ENCODE results near the gene PTTG1IP.
"Not testable (repeated sequence)": the region's sequence is repeated elsewhere in the genome, so short reads cannot be mapped to it uniquely, and the experiment has no call there.

Gene PTTG1IP

GRCh38 chr21:44883250-44883649 is 9.8 kb upstream of the PTTG1IP start:
- no peak overlapping the region for H3K4me3 Mint-ChIP-seq
- no peak for DNase-seq
- H3K27me3 Mint-ChIP-seq (ENCODE audit: low read depth, poor library complexity) = peaks cover 43% of the 10 kb centered on the region
- TF ChIP-seq CTCF (IDR thresholded peaks at IDR 0.05) = no peak
- H3K36me3 Mint-ChIP-seq (ENCODE audit: low read depth) = no peaks in the 10 kb centered on the region
- H3K4me1 Mint-ChIP-seq = peaks cover 42% of the 10 kb centered on the region
- H3K27ac Mint-ChIP-seq = no peak overlapping the region
- no peaks in the 10 kb centered on the region for H3K9me3 Mint-ChIP-seq

- Mint-ChIP-seq H3K27ac (no peak overlapping the region), H3K9me3 (peaks cover 3% of the 10 kb centered on the region), H3K27me3 (ENCODE audit: low read depth, poor library complexity) (peaks cover 60% of the 10 kb centered on the region), H3K4me3 (peak overlapping the region; percentile 22), H3K36me3 (ENCODE audit: low read depth) (no peaks in the 10 kb centered on the region), H3K4me1 (peaks cover 24% of the 10 kb centered on the region)
- DNase-seq = no peak
- TF ChIP-seq CTCF (IDR thresholded peaks at IDR 0.05) = no peak
Observed at GRCh38 chr21:44881198-44881872, 7.8 kb upstream of the PTTG1IP start.

- Mint-ChIP-seq H3K4me3 (no peak overlapping the region), H3K9me3 (peaks cover 4% of the 10 kb centered on the region), H3K4me1 (peaks cover 24% of the 10 kb centered on the region), H3K27me3 (ENCODE audit: low read depth, poor library complexity) (peaks cover 64% of the 10 kb centered on the region), H3K27ac (no peak overlapping the region), H3K36me3 (ENCODE audit: low read depth) (no peaks in the 10 kb centered on the region)
- TF ChIP-seq CTCF (IDR thresholded peaks at IDR 0.05) = no peak
- DNase-seq = no peak
Observed at GRCh38 chr21:44880405-44881197, 7.1 kb upstream of the PTTG1IP start.

- peaks cover 74% of the 10 kb centered on the region for H3K27me3 Mint-ChIP-seq (ENCODE audit: low read depth, poor library complexity)
- not testable (repeated sequence) for DNase-seq; H3K27ac Mint-ChIP-seq; H3K9me3 Mint-ChIP-seq; H3K4me3 Mint-ChIP-seq; H3K36me3 Mint-ChIP-seq (ENCODE audit: low read depth)
- H3K4me1 Mint-ChIP-seq = peaks cover 38% of the 10 kb centered on the region
Observed at GRCh38 chr21:44879238-44879637, 5.7 kb upstream of the PTTG1IP start.

- Mint-ChIP-seq H3K36me3 (ENCODE audit: low read depth) (no peaks in the 10 kb centered on the region), H3K9me3 (peaks cover 4% of the 10 kb centered on the region), H3K27me3 (ENCODE audit: low read depth, poor library complexity) (peaks cover 80% of the 10 kb centered on the region), H3K27ac (no peak overlapping the region), H3K4me3 (no peak overlapping the region), H3K4me1 (peaks cover 38% of the 10 kb centered on the region)
- TF ChIP-seq CTCF (IDR thresholded peaks at IDR 0.05) = no peak
- no peak for DNase-seq
Observed at GRCh38 chr21:44878053-44878982, 4.8 kb upstream of the PTTG1IP start.

Data from nephron progenitor cell (in vitro differentiated cells).